RWPE1 (cell line): ENCODE measurements around the gene ANKRD55.
"Not testable (repeated sequence)": the region's sequence is repeated elsewhere in the genome, so short reads cannot be mapped to it uniquely, and the experiment has no call there.

Experiments
- CTCF ChIA-PET: fragments of 350-600 bp; sonication (Branson Sonifier 250); formaldehyde crosslinking; extraction: SDS; loops from one replicate; lab custom pipeline; 2021; lab: Yijun Ruan, JAX
- POLR2A ChIA-PET: fragments of 400-600 bp; formaldehyde crosslinking; extraction: SDS; loops from one replicate; lab custom pipeline; 2020; ENCODE audit warnings: antibody characterized with exemption; ENCODE audit not compliant: low non-redundant PET; lab: Yijun Ruan, JAX
- DNase-seq: peaks from one replicate; pipeline ENCODE4 v3.0.0; 2012; ENCODE audit warnings: low spot score
- H3K27ac ChIP-seq: fragments of 450-650 bp; 2 replicates; pipeline ENCODE4 v1.5.1; 2017
- CTCF ChIP-seq: fragments of 450-650 bp; conservative IDR thresholded peaks from 2 replicates; pipeline ENCODE4 v1.5.1; 2017; ENCODE audit warnings: low read depth, mild to moderate bottlenecking

ANKRD55 gene

GRCh38 chr5:56160723-56161438 lies 72.2 kb downstream of the ANKRD55 start:
- ChIA-PET POLR2A (no interaction called here), CTCF (interaction anchor here (1.3 kb wide), 1 partner anchor 225 kb away, joined by 3 read pairs; no protein-coding TSS in a partner anchor)
- no peak for TF ChIP-seq CTCF
- H3K27ac ChIP-seq: no peak overlapping the region
- DNase-seq: no peak

- ChIA-PET CTCF (no interaction called here), POLR2A (no interaction called here)
- TF ChIP-seq CTCF: no peak
- DNase-seq: peak; percentile 19
- H3K27ac ChIP-seq: no peak overlapping the region
These were observed 73.6 kb downstream of the ANKRD55 start for GRCh38 chr5:56159521-56159947.

GRCh38 chr5:56158331-56158960 lies 74.7 kb downstream of the ANKRD55 start:
- ChIA-PET POLR2A (no interaction called here), CTCF (interaction anchor here (0.7 kb wide), 1 partner anchor 44 kb away, joined by 3 read pairs; no protein-coding TSS in a partner anchor)
- no peak for DNase-seq
- no peak for TF ChIP-seq CTCF
- no peak overlapping the region for H3K27ac ChIP-seq

DNA sequence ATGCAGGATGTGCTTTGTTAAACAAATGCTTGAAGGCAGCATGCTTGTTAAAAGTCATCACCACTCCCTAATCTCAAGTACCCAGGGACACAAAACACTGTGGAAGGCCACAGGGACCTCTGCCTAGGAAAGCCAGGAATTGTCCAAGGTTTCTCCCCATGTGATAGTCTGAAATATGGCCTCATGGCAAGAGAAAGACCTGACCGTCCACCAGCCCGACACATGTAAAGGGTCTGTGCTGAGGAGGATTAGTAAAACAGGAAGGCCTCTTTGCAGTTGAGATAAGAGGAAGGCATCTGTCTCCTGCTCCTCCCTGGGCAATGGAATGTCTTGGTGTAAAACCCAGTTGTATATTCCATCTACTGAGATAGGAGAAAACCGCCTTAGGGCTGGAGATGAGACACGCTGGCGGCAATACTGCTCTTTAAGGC lies 75.9 kb downstream of the ANKRD55 start:
- CTCF ChIA-PET, POLR2A ChIA-PET, DNase-seq, H3K27ac ChIP-seq: not testable (repeated sequence)

DNA sequence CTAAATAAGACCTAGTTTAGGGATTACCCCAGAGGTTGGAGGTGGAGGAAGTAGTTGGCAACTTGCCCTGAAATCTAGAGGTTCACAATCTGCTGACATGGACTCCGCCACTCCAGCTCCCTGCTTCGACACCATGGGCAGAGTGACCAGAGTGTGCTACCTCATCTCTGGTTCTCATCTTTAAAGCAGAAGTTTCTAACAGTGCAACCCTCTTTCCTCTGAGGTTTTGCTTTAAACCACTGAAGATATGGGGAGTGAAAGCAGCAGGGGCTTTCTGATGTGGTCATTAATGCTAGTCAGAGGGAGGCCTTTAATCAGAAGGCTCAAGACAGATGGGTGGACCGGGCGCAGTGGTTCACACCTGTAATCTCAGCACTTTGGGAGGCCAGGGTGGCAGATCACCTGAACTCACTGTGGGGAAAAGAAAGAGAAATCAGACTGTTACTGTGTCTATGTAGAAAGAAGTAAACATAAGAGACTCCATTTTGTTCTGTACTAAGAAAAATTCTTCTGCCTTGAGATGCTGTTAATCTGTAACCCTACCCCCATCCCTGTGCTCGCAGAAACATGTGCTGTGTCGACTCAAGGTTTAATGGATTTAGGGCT lies 76.4 kb downstream of the ANKRD55 start:
- CTCF ChIA-PET: interaction anchor here (0.7 kb wide), 1 partner anchor 35 kb away, joined by 3 read pairs; no protein-coding TSS in a partner anchor
- DNase-seq, H3K27ac ChIP-seq, POLR2A ChIA-PET: not testable (repeated sequence)

- TF ChIP-seq CTCF: no peak
- DNase-seq: no peak
- CTCF ChIA-PET: interaction anchor here (0.7 kb wide), 1 partner anchor 34 kb away, joined by 3 read pairs; no protein-coding TSS in a partner anchor
- no peak overlapping the region for H3K27ac ChIP-seq
- POLR2A ChIA-PET: no interaction called here
These were observed 77.0 kb downstream of the ANKRD55 start for GRCh38 chr5:56155992-56156584.

- H3K27ac ChIP-seq: no peak overlapping the region
These were observed 78.2 kb downstream of the ANKRD55 start for GRCh38 chr5:56154732-56155484.

More at GRCh38 chr5:56154732-56155484, 78.2 kb downstream of the ANKRD55 start:
- ChIA-PET CTCF (no interaction called here), POLR2A (no interaction called here)
- no peak for TF ChIP-seq CTCF
- DNase-seq: no peak
